H54 (cell line): ENCODE results near the gene PDXK.
A peak's percentile ranks its signal among the peaks of the same experiment; 100 is the strongest.

Source experiments
- DNase-seq: peaks from one replicate; pipeline ENCODE4 v3.0.0; 2011; ENCODE audit warnings: low spot score, mixed read lengths; ENCODE audit not compliant: insufficient read length
- FAIRE-seq: peaks from 3 replicates; lab custom pipeline; 2011; peaks lifted over from hg19 to GRCh38; lab: Jason Lieb, UNC
- POLR2A ChIP-seq: IDR thresholded peaks from 2 replicates; pipeline ENCODE4 v1.6.1; 2011; ENCODE audit warnings: low read depth, mild to moderate bottlenecking, low read length

The PDXK gene

DNA sequence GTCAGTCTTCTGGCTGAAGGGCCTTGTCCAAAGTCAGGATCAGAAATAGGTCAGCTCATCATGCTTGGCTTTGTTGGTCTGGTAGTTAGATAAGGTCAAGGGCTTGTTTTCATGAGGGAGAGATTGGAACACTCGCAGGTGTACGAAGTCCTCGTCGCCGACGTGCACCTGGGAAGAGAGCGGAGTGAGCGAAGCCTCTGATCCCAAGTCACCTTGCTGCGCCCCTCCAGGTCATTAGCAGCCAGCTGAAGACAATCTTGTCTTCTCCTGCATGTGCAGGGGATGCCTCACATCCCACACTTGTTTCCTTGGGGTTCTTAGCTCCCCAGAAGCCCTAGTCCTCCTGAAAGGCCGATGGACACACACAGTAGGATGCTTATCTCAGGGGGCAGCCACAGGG, 55.2 kb downstream of the PDXK start:
- no peak for FAIRE-seq
- DNase-seq: no peak
- no peak for TF ChIP-seq POLR2A

DNA sequence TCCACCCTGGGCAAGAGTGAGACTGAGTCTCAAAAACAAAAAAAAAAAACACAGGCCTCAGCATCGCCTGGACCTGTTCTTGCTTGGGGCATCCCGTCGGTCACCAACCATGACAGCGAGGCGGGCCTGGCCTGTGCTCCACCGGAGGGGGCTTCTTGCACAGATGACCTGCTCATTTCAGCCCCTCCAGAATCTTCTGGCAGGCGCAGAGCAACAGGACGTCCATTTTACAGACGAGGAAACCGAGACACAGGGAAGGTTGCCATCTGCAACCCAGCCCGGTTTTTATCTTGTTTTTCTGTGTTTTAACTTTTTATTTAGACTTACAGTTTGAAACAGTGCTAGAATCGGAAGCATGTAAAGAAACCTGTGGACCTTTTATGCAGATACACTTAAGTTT, 56.3 kb downstream of the PDXK start:
- FAIRE-seq: no peak
- TF ChIP-seq POLR2A: no peak

DNA sequence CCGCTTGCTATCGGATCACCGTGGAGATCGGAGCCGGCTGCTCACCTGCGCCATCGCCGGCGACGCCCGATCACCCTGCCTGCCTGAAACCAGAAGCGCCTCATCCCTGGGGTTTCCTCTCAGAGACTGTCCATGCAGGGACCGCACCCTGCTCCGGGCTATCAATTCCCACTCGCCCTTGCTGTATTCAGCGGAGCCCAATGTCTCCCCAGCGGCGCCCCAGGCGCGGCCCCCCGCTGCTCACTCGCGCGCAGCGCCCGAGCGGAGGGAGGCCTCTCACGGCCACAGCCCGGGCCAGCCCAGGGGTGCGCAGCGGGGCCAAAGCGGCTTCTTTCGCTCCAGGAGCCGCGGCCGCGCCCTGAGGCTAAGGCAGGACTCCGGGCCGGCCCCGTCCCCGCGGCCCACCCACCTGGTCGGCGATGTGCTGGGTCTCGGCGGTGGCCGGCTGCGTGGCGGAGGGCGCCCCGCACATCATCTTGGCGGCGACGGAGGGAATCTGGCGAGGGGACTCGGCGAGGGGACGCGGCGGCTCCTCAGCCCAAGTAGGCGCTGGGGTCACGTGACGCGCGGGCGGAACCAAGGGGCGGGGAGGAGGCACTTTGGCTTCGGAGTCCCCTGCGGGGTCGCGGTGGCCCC, 57.0 kb downstream of the PDXK start, which contains the start of gene CSTB:
TSS of gene CSTB (minus strand) at position 514 of the 636 bp plus-strand sequence. CDS start at position 475, 39 bp downstream.
- peak; percentile 99 for TF ChIP-seq POLR2A
- FAIRE-seq (no peak), DNase-seq (no peak)

More for the DNA sequence above, 56.3 kb downstream of the PDXK start:
- no peak for DNase-seq

DNA sequence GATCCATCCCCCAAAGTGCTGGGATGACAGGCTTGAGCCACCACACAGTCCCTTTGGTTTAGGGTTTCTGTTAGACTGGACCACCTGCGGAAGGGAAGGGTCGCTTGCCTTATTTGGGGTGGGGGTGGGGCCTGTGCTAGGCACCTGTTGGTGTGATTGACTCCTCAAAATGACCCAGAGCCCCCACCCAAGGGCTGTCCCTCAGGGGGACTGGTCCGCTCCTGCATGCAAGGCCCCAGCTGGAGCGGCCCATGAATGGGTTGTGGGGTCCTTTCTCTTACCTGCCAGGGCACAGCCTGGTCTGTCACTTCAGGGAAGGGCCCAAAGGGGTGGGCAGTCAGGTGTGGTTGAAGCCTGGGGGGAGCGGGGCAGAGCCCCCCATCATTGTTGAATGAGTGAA, 59.0 kb downstream of the PDXK start:
- no peak for FAIRE-seq
- DNase-seq: no peak
- TF ChIP-seq POLR2A: no peak

DNA sequence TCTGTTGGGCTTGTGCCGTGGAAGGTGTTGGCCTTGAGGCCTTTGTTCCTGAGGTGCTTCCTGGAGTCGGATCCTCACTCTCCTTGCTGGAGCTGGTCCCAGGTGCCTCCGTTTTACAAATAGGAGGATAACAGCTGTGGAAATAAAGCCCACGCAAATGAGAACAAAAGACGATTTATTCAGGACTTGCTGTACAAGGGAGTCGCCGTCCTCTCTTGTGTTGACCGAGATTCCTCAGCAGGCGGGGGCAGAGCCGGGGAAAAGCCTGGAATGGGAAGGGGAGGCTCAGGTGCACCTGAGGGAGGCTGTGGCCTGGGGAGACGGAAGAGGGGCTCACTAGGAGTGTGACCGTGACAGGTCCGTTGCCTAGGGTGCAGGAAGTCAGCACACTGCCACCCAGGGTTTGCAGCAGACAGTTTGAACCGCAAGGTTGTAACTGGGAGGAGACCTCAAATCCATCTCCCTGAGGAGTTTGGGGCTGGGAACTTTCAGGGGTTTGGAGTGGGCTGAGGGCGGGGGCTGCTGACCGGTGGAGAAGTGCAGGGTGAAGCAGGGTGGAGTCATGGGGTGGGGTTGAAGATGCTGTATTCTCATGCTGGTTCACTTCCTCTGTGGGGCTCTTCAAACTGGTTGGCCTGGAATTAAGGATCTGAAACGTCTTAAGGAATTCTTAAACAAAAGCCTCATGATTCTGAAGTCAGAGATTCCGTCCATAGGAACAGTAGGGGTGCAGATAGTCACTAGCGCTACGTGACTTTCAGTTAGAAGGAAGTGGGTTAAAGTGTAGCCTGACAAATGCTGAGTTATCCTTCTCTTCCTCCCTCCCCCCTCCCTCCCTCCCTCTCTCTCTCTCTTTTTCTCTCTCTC, 59.8 kb downstream of the PDXK start:
- FAIRE-seq (no peak), DNase-seq (peak; percentile 91)
- 0 out of 2 replicates have a peak, but pooled peaks have one; percentile 23 for TF ChIP-seq POLR2A

DNA sequence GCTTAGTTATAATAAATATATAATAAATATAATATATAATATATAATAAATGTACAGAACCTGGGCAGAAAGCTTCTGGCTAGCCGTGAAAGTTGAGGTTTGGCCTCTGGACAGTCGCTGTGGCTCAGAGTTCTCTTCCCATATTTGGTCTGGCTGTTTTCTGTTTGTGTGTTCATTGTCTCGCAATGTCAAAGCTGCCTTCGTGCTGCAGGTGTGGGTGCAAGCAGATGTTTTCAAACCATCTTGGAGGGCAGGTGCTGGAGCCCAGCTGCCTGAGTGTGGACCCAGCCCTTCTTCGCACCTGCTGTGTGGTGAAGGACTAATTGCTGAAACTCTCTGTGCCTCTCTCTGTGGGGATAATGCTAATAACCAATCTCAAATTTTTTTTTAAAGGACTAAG, 60.7 kb downstream of the PDXK start:
- TF ChIP-seq POLR2A: no peak
- no peak for FAIRE-seq
- no peak for DNase-seq

DNA sequence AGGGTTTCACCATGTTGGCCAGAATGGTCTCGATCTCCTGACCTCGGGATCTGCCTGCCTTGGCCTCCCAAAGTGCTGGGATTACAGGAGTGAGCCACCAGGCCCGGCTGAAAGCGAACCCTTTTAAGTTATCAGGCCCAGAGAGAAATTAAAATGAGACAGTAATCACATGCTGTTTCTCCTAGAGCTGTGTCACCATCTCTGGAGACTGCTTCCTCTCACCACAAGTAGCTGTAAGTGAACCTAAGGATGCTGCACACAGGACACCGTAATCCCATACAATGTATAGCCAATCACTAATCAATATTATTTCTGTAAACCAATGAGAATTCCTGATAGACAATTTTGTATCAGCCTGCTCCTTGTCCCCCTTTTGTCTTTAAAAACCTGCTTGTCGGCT, 62.9 kb downstream of the PDXK start:
- DNase-seq (no peak), FAIRE-seq (no peak)
- TF ChIP-seq POLR2A: no peak

DNA sequence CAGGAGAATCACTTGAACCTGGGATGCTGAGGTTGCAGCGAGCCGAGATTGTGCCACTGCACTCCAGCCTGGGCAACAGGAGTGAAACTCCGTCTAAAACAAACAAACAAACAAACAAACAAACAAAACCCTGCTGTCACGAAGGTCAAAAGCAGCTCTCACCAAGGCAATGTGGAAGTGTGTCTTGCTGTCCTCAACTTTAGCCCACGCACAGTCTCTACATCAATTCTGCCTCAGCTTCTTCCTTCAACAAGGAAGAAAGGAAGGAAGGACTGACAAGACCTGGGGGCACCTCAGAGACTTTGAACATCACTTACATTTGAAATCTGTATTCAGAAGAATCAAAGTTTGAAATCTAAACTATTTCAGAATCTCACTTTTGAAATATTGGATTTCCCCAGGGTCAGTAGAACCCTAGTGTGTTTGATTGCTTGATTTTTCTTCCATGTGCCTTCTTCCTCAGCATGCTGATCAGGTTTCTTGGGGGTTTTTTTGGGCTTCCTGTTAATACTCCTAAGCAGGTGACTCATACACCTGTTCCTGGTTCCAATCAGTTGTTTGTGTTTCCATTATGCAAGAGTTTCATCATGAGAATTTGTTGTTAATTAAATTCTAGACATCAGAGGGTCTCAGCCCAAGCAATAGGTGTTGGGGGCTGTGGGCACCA, 63.6 kb downstream of the PDXK start:
- no peak for TF ChIP-seq POLR2A
- no peak for DNase-seq
- FAIRE-seq: no peak

DNA sequence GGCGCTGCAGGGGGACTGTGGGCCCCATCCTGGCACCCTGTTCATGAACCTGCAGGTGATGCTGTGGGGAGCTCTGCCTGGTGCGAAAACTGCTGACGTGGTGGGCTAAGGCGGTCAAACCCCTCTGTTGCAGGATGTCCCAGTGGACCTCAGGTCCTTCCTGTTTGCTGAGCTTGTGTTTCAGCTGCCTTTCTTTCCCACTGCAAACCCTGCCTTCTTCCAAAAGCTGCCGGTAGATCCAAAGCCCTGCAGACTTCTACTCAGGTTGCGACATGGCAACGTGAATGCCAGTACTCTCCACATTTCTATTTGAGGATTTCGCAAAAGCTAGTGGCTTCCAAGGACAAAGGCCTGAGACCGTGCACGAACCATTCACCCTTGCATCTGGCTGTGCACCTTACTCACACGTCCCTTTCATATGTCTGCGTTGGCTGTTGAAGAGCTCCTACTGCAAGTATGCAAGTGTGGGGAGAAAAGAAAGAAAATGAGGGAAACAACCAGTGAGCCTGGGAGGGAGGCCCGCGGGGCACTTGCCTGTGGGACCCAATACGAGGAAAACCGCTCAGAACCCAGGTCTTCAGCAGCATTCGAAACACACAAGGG, 64.3 kb downstream of the PDXK start:
- DNase-seq (no peak), FAIRE-seq (no peak)
- TF ChIP-seq POLR2A: no peak

DNA sequence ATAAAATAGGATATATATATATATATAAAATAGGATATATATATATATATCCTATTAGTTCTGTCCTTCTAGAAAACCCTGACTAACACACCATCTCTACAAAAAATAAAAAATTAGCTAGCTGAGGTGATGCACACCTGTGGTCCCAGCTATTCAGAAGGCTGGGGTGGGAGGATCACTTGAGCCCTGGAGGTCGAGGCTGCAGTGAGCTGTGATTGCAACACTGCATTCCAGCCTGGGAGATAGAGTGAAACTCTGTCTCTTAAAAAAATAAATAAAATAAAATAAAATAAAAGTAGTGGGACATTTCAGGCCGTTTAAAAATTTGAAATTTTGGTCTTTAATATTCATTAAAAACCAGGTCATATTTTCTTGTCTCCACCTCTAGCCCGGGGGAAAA, 66.2 kb downstream of the PDXK start:
- DNase-seq: no peak
- TF ChIP-seq POLR2A: no peak
- FAIRE-seq: no peak

DNA sequence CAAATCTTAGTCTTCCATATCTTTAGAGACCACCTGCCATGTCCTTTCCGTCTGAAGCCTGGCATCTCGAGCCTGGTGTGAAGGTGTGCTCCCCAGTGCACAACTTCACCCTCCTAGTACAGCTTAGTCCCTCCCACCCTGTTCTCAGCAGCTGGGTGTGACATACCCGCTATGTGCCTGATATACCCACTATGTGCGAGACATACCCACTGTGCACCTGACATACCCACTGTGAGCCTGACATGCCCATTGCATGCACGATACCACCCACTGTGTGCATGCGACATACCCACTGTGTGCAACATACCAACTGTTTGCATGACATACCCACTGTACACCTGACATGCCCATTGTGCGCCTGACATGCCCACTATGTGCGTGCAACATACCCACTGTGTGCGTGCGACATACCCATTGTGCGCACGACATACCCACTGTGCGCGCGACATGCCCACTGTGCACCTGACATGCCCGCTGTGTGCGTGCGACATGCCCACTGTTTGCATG, 67.4 kb downstream of the PDXK start:
- TF ChIP-seq POLR2A: no peak
- DNase-seq (no peak), FAIRE-seq (no peak)

DNA sequence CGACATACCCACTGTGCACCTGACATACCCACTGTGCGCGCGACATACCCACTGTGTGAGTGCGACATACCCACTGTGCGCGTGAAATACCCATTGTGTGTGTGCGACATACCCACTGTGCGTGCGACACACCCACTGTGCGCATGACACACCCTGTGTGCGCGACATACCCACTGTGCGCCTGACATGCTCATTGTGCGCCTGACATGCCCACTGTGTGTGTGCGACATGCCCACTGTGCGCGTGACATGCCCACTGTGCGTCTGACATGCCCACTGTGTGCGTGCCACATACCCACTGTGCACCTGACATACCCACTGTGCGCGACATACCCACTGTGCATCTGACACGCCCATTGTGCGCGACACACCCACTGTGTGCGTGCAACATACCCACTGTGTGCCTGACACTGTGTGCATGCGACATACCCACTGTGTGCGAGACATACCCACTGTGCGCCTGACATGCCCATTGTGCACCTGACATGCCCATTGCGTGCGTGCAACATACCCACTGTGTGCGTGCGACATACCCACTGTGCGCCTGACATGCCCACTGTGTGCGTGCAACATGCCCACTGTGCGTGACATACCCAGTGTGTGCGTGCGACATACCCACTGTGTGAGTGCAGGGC, 68.0 kb downstream of the PDXK start:
- FAIRE-seq: no peak
- DNase-seq: no peak
- TF ChIP-seq POLR2A: no peak
